ENCODE measurements around the gene NFKBIB.

DNA sequence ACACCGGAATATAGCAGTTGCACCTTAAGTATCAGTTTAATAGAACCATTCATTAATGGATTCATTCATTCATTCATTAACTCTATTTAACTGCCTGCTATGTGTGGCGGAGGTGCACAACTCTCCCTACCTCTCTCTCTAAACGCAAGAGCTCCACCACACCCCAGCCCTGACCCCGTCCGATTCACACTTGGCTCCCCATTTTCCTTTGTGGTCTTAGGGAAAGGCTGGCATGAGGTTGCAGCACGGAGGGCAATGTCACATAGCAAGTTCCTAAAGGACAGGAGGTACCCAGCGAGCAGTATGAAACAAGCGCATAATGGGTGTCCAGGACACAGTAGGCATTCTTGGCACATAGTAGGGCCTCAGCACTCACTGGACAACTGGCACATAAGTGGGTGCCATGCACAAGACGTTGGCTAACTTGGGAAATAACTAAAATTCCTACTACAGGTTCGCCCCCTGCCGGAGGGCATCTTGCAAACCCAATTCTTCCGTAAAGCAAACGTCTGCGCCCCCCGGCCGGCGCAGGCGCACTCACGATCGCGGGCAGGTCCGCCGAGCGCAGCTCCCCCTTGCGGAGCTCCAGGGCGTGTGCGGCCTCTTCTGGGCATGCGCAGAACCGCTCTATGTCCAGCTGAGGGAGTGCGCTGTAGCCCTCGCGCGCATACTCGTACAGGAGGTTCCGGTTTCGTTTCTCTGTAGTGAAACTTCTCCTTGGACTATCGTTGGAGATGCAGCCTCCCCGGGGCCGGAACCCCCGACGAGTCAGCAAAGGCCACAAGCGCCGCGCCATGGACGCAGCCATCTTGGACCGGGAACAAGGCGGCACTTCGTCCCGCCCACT, 30.4 kb downstream of the NFKBIB start, which contains the start of gene SARS2:
- TF ChIP-seq, protein P1, sequence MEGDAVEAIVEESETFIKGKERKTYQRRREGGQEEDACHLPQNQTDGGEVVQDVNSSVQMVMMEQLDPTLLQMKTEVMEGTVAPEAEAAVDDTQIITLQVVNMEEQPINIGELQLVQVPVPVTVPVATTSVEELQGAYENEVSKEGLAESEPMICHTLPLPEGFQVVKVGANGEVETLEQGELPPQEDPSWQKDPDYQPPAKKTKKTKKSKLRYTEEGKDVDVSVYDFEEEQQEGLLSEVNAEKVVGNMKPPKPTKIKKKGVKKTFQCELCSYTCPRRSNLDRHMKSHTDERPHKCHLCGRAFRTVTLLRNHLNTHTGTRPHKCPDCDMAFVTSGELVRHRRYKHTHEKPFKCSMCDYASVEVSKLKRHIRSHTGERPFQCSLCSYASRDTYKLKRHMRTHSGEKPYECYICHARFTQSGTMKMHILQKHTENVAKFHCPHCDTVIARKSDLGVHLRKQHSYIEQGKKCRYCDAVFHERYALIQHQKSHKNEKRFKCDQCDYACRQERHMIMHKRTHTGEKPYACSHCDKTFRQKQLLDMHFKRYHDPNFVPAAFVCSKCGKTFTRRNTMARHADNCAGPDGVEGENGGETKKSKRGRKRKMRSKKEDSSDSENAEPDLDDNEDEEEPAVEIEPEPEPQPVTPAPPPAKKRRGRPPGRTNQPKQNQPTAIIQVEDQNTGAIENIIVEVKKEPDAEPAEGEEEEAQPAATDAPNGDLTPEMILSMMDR (conservative IDR thresholded peaks at IDR 0.05) = peak; percentile 100
- no peak for TF ChIP-seq ZFX (IDR thresholded peaks at IDR 0.05)

Data from C4-2B (cell line).